ENCODE measurements around the gene KCTD1. TPM values are rescaled to one million over a fixed set of nuclear protein-coding genes. Genes with fewer than 3 reads are reported as not detected.

Gene KCTD1
- total and polyA plus RNA-seq, 2 donors (not counting 1 experiment from before 2014, with no cell fraction given), result 2.3 to 5.0 TPM

DNA sequence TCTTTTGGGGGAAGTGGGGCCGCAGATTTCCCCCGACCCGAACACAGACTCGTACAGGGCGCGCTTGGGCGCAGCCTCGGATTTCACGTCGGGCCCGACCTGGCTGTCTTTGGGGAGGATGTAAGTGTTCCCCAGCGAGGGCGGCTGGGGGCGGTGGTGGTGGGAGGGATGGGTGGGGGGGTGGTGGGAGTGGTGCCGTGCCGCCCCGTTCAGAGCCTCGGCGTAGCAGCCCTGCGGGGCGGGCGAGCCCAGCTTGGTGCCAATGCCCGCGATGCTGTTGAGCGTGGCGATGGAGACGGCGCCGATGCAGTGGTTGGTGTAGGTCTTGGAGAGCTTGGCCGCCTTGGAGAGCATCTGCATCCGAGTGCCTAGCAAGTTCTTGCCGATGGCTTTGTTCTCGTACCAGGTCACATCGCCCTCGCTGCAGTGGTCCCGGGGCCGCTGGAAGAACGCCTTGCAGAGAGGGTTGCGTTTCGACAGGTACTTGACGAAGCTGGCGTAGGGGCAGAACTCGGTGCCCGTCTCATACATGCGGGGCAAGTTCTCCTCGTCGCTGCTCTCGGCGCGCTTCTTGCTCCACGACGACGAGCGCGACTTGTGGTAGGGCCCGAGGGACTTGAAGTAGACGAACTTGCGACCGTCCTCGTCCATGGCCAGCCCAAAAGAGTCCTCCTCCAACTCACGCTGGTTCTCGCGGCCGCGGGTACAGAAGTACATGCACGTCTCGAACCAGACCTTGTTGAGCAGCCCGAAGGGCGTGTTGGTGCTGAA, 1.3 kb downstream of the KCTD1 start:
- TF ChIP-seq, protein P1, sequence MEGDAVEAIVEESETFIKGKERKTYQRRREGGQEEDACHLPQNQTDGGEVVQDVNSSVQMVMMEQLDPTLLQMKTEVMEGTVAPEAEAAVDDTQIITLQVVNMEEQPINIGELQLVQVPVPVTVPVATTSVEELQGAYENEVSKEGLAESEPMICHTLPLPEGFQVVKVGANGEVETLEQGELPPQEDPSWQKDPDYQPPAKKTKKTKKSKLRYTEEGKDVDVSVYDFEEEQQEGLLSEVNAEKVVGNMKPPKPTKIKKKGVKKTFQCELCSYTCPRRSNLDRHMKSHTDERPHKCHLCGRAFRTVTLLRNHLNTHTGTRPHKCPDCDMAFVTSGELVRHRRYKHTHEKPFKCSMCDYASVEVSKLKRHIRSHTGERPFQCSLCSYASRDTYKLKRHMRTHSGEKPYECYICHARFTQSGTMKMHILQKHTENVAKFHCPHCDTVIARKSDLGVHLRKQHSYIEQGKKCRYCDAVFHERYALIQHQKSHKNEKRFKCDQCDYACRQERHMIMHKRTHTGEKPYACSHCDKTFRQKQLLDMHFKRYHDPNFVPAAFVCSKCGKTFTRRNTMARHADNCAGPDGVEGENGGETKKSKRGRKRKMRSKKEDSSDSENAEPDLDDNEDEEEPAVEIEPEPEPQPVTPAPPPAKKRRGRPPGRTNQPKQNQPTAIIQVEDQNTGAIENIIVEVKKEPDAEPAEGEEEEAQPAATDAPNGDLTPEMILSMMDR (IDR thresholded peaks at IDR 0.05), result no peak
- no peak for TF ChIP-seq EZH2 (IDR thresholded peaks at IDR 0.05; ENCODE audit: borderline replicate concordance, insufficient read depth, low read depth, low read length, poor library complexity, severe bottlenecking)
- Mint-ChIP-seq H3K4me3 (peak overlapping the region; percentile 89), H3K4me1 (peaks cover 39% of the 10 kb centered on the region), H3K27ac (no peak overlapping the region), H3K27me3 (peaks cover 19% of the 10 kb centered on the region), H3K9me3 (ENCODE audit: insufficient read depth) (no peaks in the 10 kb centered on the region)
- intact Hi-C loops (cut with micrococcal nuclease), result no loop called here
- Histone ChIP-seq H3K4me1 (ENCODE audit: control insufficient read depth in 2 of 2, insufficient read depth in 2 of 2, low read length in 2 of 2) (peaks cover 26 to 31% of the 10 kb centered on the region in 2 donors), H4K20me1 (ENCODE audit: control insufficient read depth, insufficient read depth, low read length, poor library complexity, severe bottlenecking) (no peaks in the 10 kb centered on the region), H3K27me3 (replicated peaks in 1 of 4; ENCODE audit: control extremely low read depth in 1 of 4, control insufficient read depth in 3 of 4, insufficient read depth in 4 of 4, low read length in 3 of 4) (peaks cover 0 to 30% (median 17%) of the 10 kb centered on the region in 4 experiments), H3K79me2 (ENCODE audit: control insufficient read depth, insufficient read depth, low read length) (no peaks in the 10 kb centered on the region), H3K27ac (ENCODE audit: low read length in 2 of 2) (no peak overlapping the region), H3K4me2 (replicated peaks; ENCODE audit: low read depth, low read length, poor library complexity, severe bottlenecking) (peak overlapping the region; percentile 87), H3K36me3 (replicated peaks in 1 of 2; ENCODE audit: control extremely low read depth in 1 of 2, control insufficient read depth in 1 of 2, extremely low read depth in 1 of 2, insufficient read depth in 2 of 2, low read length in 1 of 2) (no peaks in the 10 kb centered on the region), H3K9me3 (ENCODE audit: control extremely low read depth in 1 of 3, control insufficient read depth in 2 of 3, insufficient read depth in 1 of 3, low read length in 2 of 3) (peaks cover 0 to 17% (median 0%) of the 10 kb centered on the region in 3 donors), H2AFZ (ENCODE audit: insufficient read depth, low read depth, low read length, poor library complexity, severe bottlenecking) (peak overlapping the region; percentile 76), H3K4me3 (ENCODE audit: control extremely low read depth in 1 of 5, extremely low read depth in 1 of 5, insufficient read depth in 1 of 5, low read depth in 2 of 5, low read length in 4 of 5) (peak overlapping the region in 4 of 5 experiments; percentile 38 to 71 (median 62)), H3K9ac (ENCODE audit: low read length) (peak overlapping the region; percentile 76)
- ChIA-PET POLR2A (no interaction called here), CTCF (interaction anchor here (1.1 kb wide), 1 partner anchor 22 kb away, joined by 3 read pairs; no protein-coding TSS in a partner anchor)
- WGBS (ENCODE audit: insufficient coverage), result 72% methylated on average over 57 of the region's 69 CpGs
- DNase-seq, result no peak
- no peak for ATAC-seq (ENCODE audit: low read depth)

Measured in B cell (primary cell).